H9 (cell line): ENCODE measurements around the gene ASB7. TPM values are rescaled to one million over a fixed set of nuclear protein-coding genes. Genes with fewer than 3 reads are reported as not detected.

Source experiments
- DNase-seq: peaks from one replicate; pipeline ENCODE4 v3.0.0-alpha.2; 2017
- H2AFZ ChIP-seq: one replicate; pipeline ENCODE4 v1.6.1; 2013; ENCODE audit warnings: mild to moderate bottlenecking, low read length, control low read depth, moderate library complexity
- H2AK5ac ChIP-seq: 2 replicates; pipeline ENCODE4 v1.6.1; 2013; ENCODE audit warnings: low read length, control low read depth, mixed read lengths; ENCODE audit not compliant: insufficient read length
- H2BK120ac ChIP-seq: one replicate; pipeline ENCODE4 v1.6.1; 2013; ENCODE audit warnings: low read depth, mild to moderate bottlenecking, low read length, control low read depth, inconsistent platforms; ENCODE audit not compliant: poor library complexity, severe bottlenecking
- H2BK12ac ChIP-seq: 2 replicates; pipeline ENCODE4 v1.6.1; 2013; ENCODE audit warnings: low read length, control low read depth, mixed read lengths, low read depth; ENCODE audit not compliant: insufficient read length
- H2BK15ac ChIP-seq: 2 replicates; pipeline ENCODE4 v1.6.1; 2013; ENCODE audit warnings: low read depth, low read length, control low read depth
- H2BK20ac ChIP-seq: one replicate; pipeline ENCODE4 v1.6.1; 2013; ENCODE audit warnings: low read depth, mild to moderate bottlenecking, low read length, control low read depth, inconsistent platforms; ENCODE audit not compliant: poor library complexity, severe bottlenecking
- H2BK5ac ChIP-seq: 2 replicates; pipeline ENCODE4 v1.6.1; 2013; ENCODE audit warnings: low read length, control low read depth, mixed read lengths; ENCODE audit not compliant: insufficient read length
- H3K14ac ChIP-seq: 2 replicates; pipeline ENCODE4 v1.6.1; 2013; ENCODE audit warnings: low read length, control low read depth; ENCODE audit not compliant: insufficient read depth
- H3K18ac ChIP-seq: 2 replicates; pipeline ENCODE4 v1.6.1; 2013; ENCODE audit warnings: low read depth, mild to moderate bottlenecking, mixed read lengths, low read length, control low read depth; ENCODE audit not compliant: insufficient read length
- H3K23ac ChIP-seq: 2 replicates; pipeline ENCODE4 v1.6.1; 2013; ENCODE audit warnings: low read length, control low read depth, mixed read lengths, low read depth; ENCODE audit not compliant: insufficient read length
- H3K23me2 ChIP-seq: 2 replicates; pipeline ENCODE4 v1.6.1; 2013; ENCODE audit warnings: low read depth, mild to moderate bottlenecking, mixed read lengths, low read length, control low read depth; ENCODE audit not compliant: insufficient read length, poor library complexity, severe bottlenecking
- H3K27ac ChIP-seq: 2 replicates; pipeline ENCODE4 v1.5.1; 2013; ENCODE audit warnings: low read length, control low read depth, mixed read lengths, low read depth; ENCODE audit not compliant: insufficient read length
- H3K27me3 ChIP-seq: 2 replicates; pipeline ENCODE4 v1.6.1; 2013; ENCODE audit warnings: low read length, control low read depth, inconsistent platforms; ENCODE audit not compliant: insufficient read depth
- H3K4ac ChIP-seq: 2 replicates; pipeline ENCODE4 v1.6.1; 2013; ENCODE audit warnings: low read depth, mild to moderate bottlenecking, control low read depth, inconsistent platforms, low read length, moderate library complexity
- H3K4me1 ChIP-seq: 2 replicates; pipeline ENCODE4 v1.6.1; 2013; ENCODE audit warnings: low read length, control low read depth, inconsistent platforms; ENCODE audit not compliant: insufficient read depth
- H3K4me2 ChIP-seq: 2 replicates; pipeline ENCODE4 v1.6.1; 2013; ENCODE audit warnings: low read length, control low read depth, mixed read lengths; ENCODE audit not compliant: insufficient read length, insufficient read depth
- H3K56ac ChIP-seq: 2 replicates; pipeline ENCODE4 v1.6.1; 2013; ENCODE audit warnings: low read depth, mild to moderate bottlenecking, mixed read lengths, low read length, control low read depth; ENCODE audit not compliant: insufficient read length
- H3K79me1 ChIP-seq: 2 replicates; pipeline ENCODE4 v1.6.1; 2013; ENCODE audit warnings: low read depth, mild to moderate bottlenecking, moderate library complexity, low read length, control low read depth, inconsistent platforms; ENCODE audit not compliant: insufficient read depth, poor library complexity, severe bottlenecking
- H3K79me2 ChIP-seq: 2 replicates; pipeline ENCODE4 v1.6.1; 2013; ENCODE audit warnings: low read length, control low read depth, inconsistent platforms; ENCODE audit not compliant: insufficient read depth
- H3K9ac ChIP-seq: 2 replicates; pipeline ENCODE4 v1.6.1; 2013; ENCODE audit warnings: low read length, control low read depth, mixed read lengths; ENCODE audit not compliant: insufficient read length; ENCODE audit errors: extremely low read depth
- H3K9me3 ChIP-seq: one replicate; pipeline ENCODE4 v1.6.1; 2013; ENCODE audit warnings: low read depth, low read length, inconsistent platforms; ENCODE audit not compliant: control insufficient read depth
- H3T11ph ChIP-seq: one replicate; pipeline ENCODE4 v1.6.1; 2013; ENCODE audit warnings: mild to moderate bottlenecking, low read length, control low read depth, inconsistent platforms
- H4K20me1 ChIP-seq: one replicate; pipeline ENCODE4 v1.6.1; 2013; ENCODE audit not compliant: control insufficient read depth, insufficient read length, insufficient read depth
- H4K5ac ChIP-seq: 2 replicates; pipeline ENCODE4 v1.6.1; 2013; ENCODE audit warnings: low read depth, mild to moderate bottlenecking, mixed read lengths, low read length, control low read depth; ENCODE audit not compliant: insufficient read length
- H4K8ac ChIP-seq: replicated peaks from 2 replicates; pipeline ENCODE4 v1.6.1; 2013; ENCODE audit warnings: low read length, control low read depth, mixed read lengths, low read depth; ENCODE audit not compliant: insufficient read length
- H4K91ac ChIP-seq: 2 replicates; pipeline ENCODE4 v1.6.1; 2013; ENCODE audit warnings: low read depth, mild to moderate bottlenecking, moderate library complexity, mixed read lengths, low read length, control low read depth; ENCODE audit not compliant: insufficient read length
- H3K27ac Mint-ChIP-seq, 3 experiments: 2 replicates in 2 of 3; 3 replicates in 1 of 3; pipeline ENCODE4 v1.8.0; 2020 to 2021; ENCODE audit warnings: mixed read lengths in 3 of 3, mild to moderate bottlenecking in 1 of 3, moderate library complexity in 1 of 3
- H3K27me3 Mint-ChIP-seq: 2 replicates; pipeline ENCODE4 v1.8.0; 2021; ENCODE audit warnings: low read depth, mild to moderate bottlenecking, moderate library complexity, mixed read lengths
- H3K36me3 Mint-ChIP-seq, 3 experiments: 2 replicates in 2 of 3; 3 replicates in 1 of 3; pipeline ENCODE4 v1.8.0; 2020 to 2021; ENCODE audit warnings: low read depth in 3 of 3, mixed read lengths in 3 of 3; ENCODE audit not compliant: insufficient read depth in 1 of 3
- H3K4me1 Mint-ChIP-seq, 2 experiments: 2 replicates each; pipeline ENCODE4 v1.8.0; 2020; ENCODE audit warnings: mixed read lengths in 2 of 2
- H3K4me3 Mint-ChIP-seq, 2 experiments: 2 replicates in 1 of 2; 3 replicates in 1 of 2; pipeline ENCODE4 v1.8.0; 2020 to 2021; ENCODE audit warnings: mild to moderate bottlenecking in 2 of 2, mixed read lengths in 2 of 2, moderate library complexity in 1 of 2
- H3K9me3 Mint-ChIP-seq, 2 experiments: 2 replicates in 1 of 2; 3 replicates in 1 of 2; pipeline ENCODE4 v1.8.0; 2020; ENCODE audit warnings: mild to moderate bottlenecking in 2 of 2, mixed read lengths in 2 of 2, moderate library complexity in 1 of 2
- CTCF ChIP-seq: fragments of 200-600 bp; sonication (generic); conservative IDR thresholded peaks from 3 replicates; pipeline ENCODE4 v1.8.0; 2021; ENCODE audit warnings: antibody characterized with exemption, mild to moderate bottlenecking
- WGBS: extraction: QIAGEN DNeasy Blood & Tissue Kit; methylation state at CpG from one replicate; pipeline ENCODE4 v1.1.7; 2013; ENCODE audit warnings: missing lambda C conversion rate, low lambda C conversion rate, mixed read lengths; ENCODE audit not compliant: insufficient read length; ENCODE audit errors: extremely low coverage; 5-methylcytosine and 5-hydroxymethylcytosine counted together
- total RNA-seq: library from RNA; stranded (reverse); gene quantifications from 2 replicates; pipeline ENCODE4 v1.2.1, GENCODE V29; 2021

Gene ASB7
- total RNA-seq, 1 experiment from 2014 or later: 12.8 TPM

GRCh38 chr15:100681335-100681746 is 79.0 kb downstream of the ASB7 start:
- Histone ChIP-seq H3K14ac (no peak overlapping the region), H3K9ac (no peak overlapping the region), H3K27ac (no peak overlapping the region), H3K4me1 (no peaks in the 10 kb centered on the region), H2AFZ (no peak overlapping the region), H3K79me2 (no peaks in the 10 kb centered on the region), H2BK120ac (no peak overlapping the region), H3K23ac (no peak overlapping the region), H3K27me3 (no peaks in the 10 kb centered on the region), H2BK20ac (no peak overlapping the region), H3K4me2 (no peak overlapping the region), H3K79me1 (no peaks in the 10 kb centered on the region), H2AK5ac (no peak overlapping the region), H4K91ac (no peak overlapping the region), H3T11ph (no peak overlapping the region), H3K56ac (no peak overlapping the region), H4K20me1 (no peaks in the 10 kb centered on the region), H3K18ac (no peak overlapping the region), H4K8ac (no peak overlapping the region), H2BK12ac (no peak overlapping the region), H2BK15ac (no peak overlapping the region), H3K23me2 (no peaks in the 10 kb centered on the region), H3K4ac (no peak overlapping the region), H4K5ac (no peak overlapping the region), H2BK5ac (no peak overlapping the region), H3K9me3 (peaks cover 7% of the 10 kb centered on the region)
- Mint-ChIP-seq H3K4me1 (no peaks in the 10 kb centered on the region), H3K36me3 (peaks cover 4 to 12% (median 9%) of the 10 kb centered on the region in 3 experiments), H3K27ac (no peak overlapping the region), H3K9me3 (peaks cover 28 to 33% of the 10 kb centered on the region in 2 experiments), H3K27me3 (peaks cover 11% of the 10 kb centered on the region), H3K4me3 (no peak overlapping the region)
- no peak for DNase-seq
- no CpG with 5 or more reads among the region's 3 CpGs for WGBS
- TF ChIP-seq CTCF: no peak
